Bronchial epithelial cell (primary cell): Measurements from ENCODE around the gene CLEC11A. TPM values are rescaled to one million over a fixed set of nuclear protein-coding genes. Genes with fewer than 3 reads are reported as not detected.

Experiments
- DNase-seq: peaks from one replicate; pipeline ENCODE4 v3.0.0-alpha.2; 2010; ENCODE audit warnings: low read depth
- FAIRE-seq: peaks from 2 replicates; lab custom pipeline; 2011; peaks lifted over from hg19 to GRCh38; lab: Jason Lieb, UNC
- H3K27me3 ChIP-seq: 2 replicates; pipeline ENCODE4 v1.5.1; 2011; ENCODE audit warnings: low read length; ENCODE audit not compliant: control insufficient read depth, insufficient read depth
- H3K36me3 ChIP-seq: 2 replicates; pipeline ENCODE4 v1.5.1; 2011; ENCODE audit warnings: low read length; ENCODE audit not compliant: control insufficient read depth, insufficient read depth
- H3K4me3 ChIP-seq: 2 replicates; pipeline ENCODE4 v1.5.1; 2011; ENCODE audit warnings: mild to moderate bottlenecking, low read depth, low read length, control low read depth
- CTCF ChIP-seq: IDR thresholded peaks from 2 replicates; pipeline ENCODE4 v1.5.1; 2011; ENCODE audit warnings: mild to moderate bottlenecking, moderate library complexity, low read length, control low read depth, inconsistent platforms; ENCODE audit not compliant: insufficient read depth, severe bottlenecking
- total RNA-seq: library from RNA; depleted of rRNA; stranded (reverse); fragments of >200 nt; gene quantifications from 2 replicates; pipeline ENCODE4 v1.2.1, GENCODE V29; 2014

Gene CLEC11A
- total RNA-seq, 1 donor from 2014 or later = 0.26 TPM

DNA sequence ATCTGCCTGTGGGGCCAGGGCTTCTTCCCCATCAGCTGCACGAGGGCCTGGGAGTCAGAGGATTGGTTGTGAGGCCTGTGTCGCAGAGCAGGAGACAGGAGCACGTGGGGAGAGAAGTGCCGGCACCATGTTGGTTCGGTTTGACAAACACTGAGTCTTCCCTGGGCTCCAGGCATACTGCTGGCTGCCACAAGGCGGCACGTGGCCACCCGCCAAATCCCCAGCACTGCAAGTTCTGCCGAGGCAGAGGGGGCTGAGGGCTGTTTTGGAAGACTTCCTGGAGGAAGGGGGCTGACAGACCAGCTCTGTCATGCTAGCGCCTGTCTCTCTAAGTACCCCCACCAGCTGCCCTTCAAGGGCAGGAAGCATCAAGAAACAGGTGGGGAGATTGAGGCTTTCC lies 13.1 kb upstream of the CLEC11A start:
- FAIRE-seq (no peak), DNase-seq (no peak)
- H3K4me3 ChIP-seq = no peak overlapping the region
- TF ChIP-seq CTCF = no peak
- no peaks in the 10 kb centered on the region for H3K27me3 ChIP-seq
- H3K36me3 ChIP-seq = no peaks in the 10 kb centered on the region

DNA sequence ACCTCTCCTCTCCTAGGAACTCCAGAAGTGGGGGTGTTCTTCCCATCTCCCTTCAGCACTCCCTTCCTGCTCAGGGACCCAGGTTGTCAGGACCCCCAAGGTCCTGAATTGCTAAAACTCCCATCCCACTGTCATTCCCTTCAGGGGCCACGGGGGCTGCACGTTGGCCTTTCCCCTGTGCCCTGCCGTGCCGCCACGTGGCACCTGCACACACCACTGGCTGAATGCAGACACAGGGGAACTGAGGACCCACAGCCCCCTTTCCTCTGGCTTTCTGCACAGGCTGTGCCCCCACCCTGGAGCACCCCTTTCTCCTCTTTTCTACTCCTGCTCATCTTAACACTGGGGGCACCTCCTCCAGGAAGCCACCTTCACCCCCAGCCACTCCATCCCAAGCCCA lies 12.6 kb upstream of the CLEC11A start:
- TF ChIP-seq CTCF = no peak

GRCh38 chr19:50711196-50711595 lies 12.0 kb upstream of the CLEC11A start:
- no peak for TF ChIP-seq CTCF
- no peak for DNase-seq

More for the DNA sequence above, 12.6 kb upstream of the CLEC11A start:
- DNase-seq = no peak
- Histone ChIP-seq H3K27me3 (no peaks in the 10 kb centered on the region), H3K36me3 (no peaks in the 10 kb centered on the region), H3K4me3 (no peak overlapping the region)
- no peak for FAIRE-seq

GRCh38 chr19:50711805-50712204 lies 11.4 kb upstream of the CLEC11A start:
- no peak for TF ChIP-seq CTCF
- no peaks in the 10 kb centered on the region for H3K36me3 ChIP-seq
- H3K27me3 ChIP-seq = no peaks in the 10 kb centered on the region
- no peak overlapping the region for H3K4me3 ChIP-seq
- FAIRE-seq (no peak), DNase-seq (no peak)

More at GRCh38 chr19:50711196-50711595, 12.0 kb upstream of the CLEC11A start:
- Histone ChIP-seq H3K36me3 (no peaks in the 10 kb centered on the region), H3K4me3 (no peak overlapping the region), H3K27me3 (no peaks in the 10 kb centered on the region)
- FAIRE-seq = no peak

GRCh38 chr19:50712833-50713232 lies 10.3 kb upstream of the CLEC11A start:
- peaks cover 3% of the 10 kb centered on the region for H3K27me3 ChIP-seq
- DNase-seq (no peak), FAIRE-seq (no peak)
- no peaks in the 10 kb centered on the region for H3K36me3 ChIP-seq
- TF ChIP-seq CTCF = no peak
- no peak overlapping the region for H3K4me3 ChIP-seq

- Histone ChIP-seq H3K27me3 (peaks cover 3% of the 10 kb centered on the region), H3K4me3 (no peak overlapping the region), H3K36me3 (no peaks in the 10 kb centered on the region)
- DNase-seq (no peak), FAIRE-seq (no peak)
- no peak for TF ChIP-seq CTCF
Measured at GRCh38 chr19:50713556-50714236, 9.5 kb upstream of the CLEC11A start.
